ENCODE results near the gene DHX30. TPM values are rescaled to one million over a fixed set of nuclear protein-coding genes. Genes with fewer than 3 reads are reported as not detected.

DHX30 gene
- polyA plus RNA-seq, 1 of the 3 experiments (the other 2 are of a cell fraction) = 86.3 TPM

GRCh38 chr3:47850564-47851410 is 47.8 kb downstream of the DHX30 start:
- Histone ChIP-seq H3K27ac (ENCODE audit: low read depth in 2 of 2, low read length in 1 of 2) (no peak overlapping the region; a peak in 2 of 4 replicates), H3F3A (replicated peaks; ENCODE audit: insufficient read depth) (peaks cover 28% of the 10 kb centered on the region), H3K9me2 (no peaks in the 10 kb centered on the region), H3K9me3 (no peaks in the 10 kb centered on the region), H3K79me2 (ENCODE audit: insufficient read depth) (no peaks in the 10 kb centered on the region), H3K4me1 (ENCODE audit: control insufficient read depth in 1 of 2, insufficient read depth in 2 of 2, low read depth in 1 of 2, low read length in 1 of 2) (no peaks in the 10 kb centered on the region), H3K27me3 (ENCODE audit: insufficient read depth) (no peaks in the 10 kb centered on the region), H3K36me3 (replicated peaks in 1 of 2; ENCODE audit: control insufficient read depth in 1 of 2, insufficient read depth in 2 of 2, low read length in 1 of 2) (peaks cover 14 to 85% of the 10 kb centered on the region in 2 experiments), H3K9ac (no peak overlapping the region), H2AFZ (ENCODE audit: low read depth) (no peak overlapping the region), H4K20me1 (ENCODE audit: insufficient read depth) (peaks cover 29% of the 10 kb centered on the region; the same call in 1 of the 2 replicates), H3K4me3 (ENCODE audit: low read depth in 2 of 2, low read length in 1 of 2) (no peak overlapping the region), H3K4me2 (no peak overlapping the region)
- DNase-seq = no peak
- CTCF ChIA-PET = interaction anchor here (0.7 to 2.7 kb wide), 11 partner anchors 10 to 307 kb away, joined by 3 to 28 read pairs (median 5); no protein-coding TSS in a partner anchor
- POLR2A ChIA-PET = no interaction called here
- WGBS (ENCODE audit: low lambda C conversion rate) = 93% methylated on average over 9 of the region's 14 CpGs
- no peak for TF ChIP-seq GATA2 (CRISPR knock-in tag; IDR thresholded peaks at IDR 0.05)
- TF ChIP-seq PBX3 (IDR thresholded peaks at IDR 0.05) = no peak
- no peak for TF ChIP-seq USF2 (IDR thresholded peaks at IDR 0.05; ENCODE audit: borderline replicate concordance, low read depth, low read length)
- 0 out of 2 replicates have a peak, but pooled peaks have one; percentile 1 for TF ChIP-seq FOSL2 (IDR thresholded peaks at IDR 0.05; ENCODE audit: borderline replicate concordance, low read depth)
- TF ChIP-seq POLR2AphosphoS5 (IDR thresholded peaks at IDR 0.05; ENCODE audit: low read depth, low read length) = peak; percentile 9; the same call in 1 of the 2 replicates

- no peak overlapping the region for H3K4me2 ChIP-seq
- H3K79me2 ChIP-seq (ENCODE audit: insufficient read depth) = 0 out of 2 replicates have a peak, but pooled peaks cover under 1% of the 10 kb centered on the region
- H3K9me3 ChIP-seq = no peaks in the 10 kb centered on the region
- no peak overlapping the region for H3K9ac ChIP-seq
- 98% methylated on average over 12 of the region's 12 CpGs for WGBS (ENCODE audit: low lambda C conversion rate)
- no peaks in the 10 kb centered on the region for H3K4me1 ChIP-seq (ENCODE audit: control insufficient read depth in 1 of 2, insufficient read depth in 2 of 2, low read depth in 1 of 2, low read length in 1 of 2)
- no peak overlapping the region for H3K4me3 ChIP-seq (ENCODE audit: low read depth in 2 of 2, low read length in 1 of 2)
- peaks cover 27% of the 10 kb centered on the region for H3F3A ChIP-seq (replicated peaks; ENCODE audit: insufficient read depth)
- CTCF ChIA-PET = interaction anchor here (0.9 to 1.2 kb wide), 3 partner anchors 15 to 299 kb away, joined by 3 to 6 read pairs (median 4); no protein-coding TSS in a partner anchor
- no peaks in the 10 kb centered on the region for H3K27me3 ChIP-seq (ENCODE audit: insufficient read depth)
- H3K9me2 ChIP-seq = no peaks in the 10 kb centered on the region
- peak overlapping the region in 1 of 2 experiments; percentile 7; a peak in 1 of 4 replicates for H3K27ac ChIP-seq (ENCODE audit: low read depth in 2 of 2, low read length in 1 of 2)
- POLR2A ChIA-PET = no interaction called here
- peaks cover 20 to 80% of the 10 kb centered on the region in 2 experiments for H3K36me3 ChIP-seq (replicated peaks in 1 of 2; ENCODE audit: control insufficient read depth in 1 of 2, insufficient read depth in 2 of 2, low read length in 1 of 2)
- DNase-seq = no peak
- no peak overlapping the region for H2AFZ ChIP-seq (ENCODE audit: low read depth)
- H4K20me1 ChIP-seq (ENCODE audit: insufficient read depth) = peaks cover 29% of the 10 kb centered on the region; the same call in 1 of the 2 replicates
- TF ChIP-seq FOSL2 (IDR thresholded peaks at IDR 0.05; ENCODE audit: borderline replicate concordance, low read depth) = no peak
- no peak for TF ChIP-seq USF1 (IDR thresholded peaks at IDR 0.05; ENCODE audit: borderline replicate concordance, low read depth)
- TF ChIP-seq MAX (IDR thresholded peaks at IDR 0.05; ENCODE audit: low read depth) = no peak
- TF ChIP-seq REST (IDR thresholded peaks at IDR 0.05; ENCODE audit: low read depth, low read length) = no peak
- no peak for TF ChIP-seq TEAD4 (IDR thresholded peaks at IDR 0.05; ENCODE audit: borderline replicate concordance, insufficient read depth)
Measured at GRCh38 chr3:47851888-47852603, 49.1 kb downstream of the DHX30 start.
